Measurements from ENCODE around the gene FAM222A.
A peak's percentile ranks its signal among the peaks of the same experiment; 100 is the strongest.

FAM222A gene

DNA sequence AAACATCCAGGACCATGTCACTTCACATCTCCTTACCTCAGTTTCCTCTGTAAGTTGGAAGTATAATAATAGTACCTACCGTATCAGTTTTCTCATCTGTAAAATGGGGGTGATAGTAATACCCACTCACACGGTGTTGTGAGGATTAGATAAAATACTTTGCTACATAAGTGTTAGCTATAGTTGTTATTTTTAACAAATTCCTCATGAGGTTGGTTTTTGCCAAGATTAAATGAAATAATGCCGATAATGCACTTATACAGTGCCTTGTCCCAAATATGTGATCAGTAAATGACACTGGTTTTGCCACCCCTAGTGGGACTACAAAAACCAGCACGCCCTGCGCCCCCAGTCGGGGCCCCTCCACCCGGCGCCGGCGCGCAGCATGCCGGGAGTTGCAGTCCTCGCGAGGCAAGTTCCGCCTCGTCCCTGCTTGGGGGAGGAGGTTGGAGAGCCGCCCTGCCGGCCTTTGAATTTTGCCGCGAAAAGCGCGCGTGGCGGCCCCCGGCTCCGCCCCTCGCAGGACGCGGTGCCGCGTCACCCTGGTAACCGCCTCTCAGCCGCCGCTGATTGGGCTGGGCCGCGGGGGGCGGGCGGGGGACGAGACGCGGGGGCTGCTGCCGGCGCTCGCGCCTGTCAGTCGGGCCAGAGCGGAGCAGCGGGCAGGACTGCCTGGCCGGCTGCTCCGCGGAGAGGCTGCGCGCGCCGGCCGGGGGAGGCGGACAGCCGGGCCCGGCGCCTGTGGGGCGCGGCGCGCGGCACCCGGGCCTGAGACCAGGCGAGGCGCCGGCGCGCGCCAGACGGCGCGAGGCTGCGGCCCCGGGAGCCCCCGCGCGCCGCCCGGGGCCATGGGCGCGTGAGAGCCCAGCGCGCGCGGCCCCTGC is at the start of gene FAM222A:
FAM222A (plus strand) TSS at position 639 of the 884 bp plus-strand sequence. CDS start 30,322 bp downstream, outside the sequence.
- DNase-seq = peak; percentile 95 to 97

DNA sequence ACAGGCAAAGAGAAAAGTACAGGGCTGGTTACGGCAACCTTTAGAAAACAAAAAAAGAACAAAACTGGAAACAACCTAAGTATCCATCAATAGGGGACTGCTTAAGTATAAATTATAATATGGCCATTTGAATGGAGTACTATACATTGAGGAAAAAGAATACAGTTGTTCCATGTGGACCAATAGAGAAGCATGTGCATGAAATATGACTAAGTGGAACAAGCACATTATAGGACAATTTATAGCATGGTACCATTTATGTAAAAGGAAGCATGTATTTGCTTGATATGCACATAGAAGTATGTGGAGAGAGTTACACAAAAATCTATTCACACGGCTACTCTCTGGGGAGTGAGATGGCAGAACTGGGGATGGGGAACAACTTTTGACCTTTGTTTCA is 49.2 kb upstream of the FAM222A start:
- DNase-seq = no peak

DNA sequence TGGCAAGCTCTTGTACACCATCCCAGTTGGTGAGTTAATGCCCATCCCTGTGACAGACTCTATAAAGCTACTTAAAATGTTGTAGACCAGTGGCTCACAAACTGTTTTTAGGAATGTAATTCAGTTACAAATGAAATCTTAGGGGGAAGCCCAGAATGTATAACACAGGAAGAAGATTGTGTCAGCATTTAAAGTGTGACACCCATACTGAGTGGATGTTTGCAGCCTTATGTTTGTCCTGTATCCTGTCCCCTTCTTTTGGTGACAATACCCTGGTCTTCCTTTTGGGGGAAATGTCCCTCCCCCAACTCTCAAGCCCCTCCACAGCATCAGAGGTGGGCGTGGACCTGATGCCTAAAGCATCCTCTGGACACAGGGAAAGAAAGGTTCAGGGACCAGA is 47.6 kb upstream of the FAM222A start:
- no peak for DNase-seq

DNA sequence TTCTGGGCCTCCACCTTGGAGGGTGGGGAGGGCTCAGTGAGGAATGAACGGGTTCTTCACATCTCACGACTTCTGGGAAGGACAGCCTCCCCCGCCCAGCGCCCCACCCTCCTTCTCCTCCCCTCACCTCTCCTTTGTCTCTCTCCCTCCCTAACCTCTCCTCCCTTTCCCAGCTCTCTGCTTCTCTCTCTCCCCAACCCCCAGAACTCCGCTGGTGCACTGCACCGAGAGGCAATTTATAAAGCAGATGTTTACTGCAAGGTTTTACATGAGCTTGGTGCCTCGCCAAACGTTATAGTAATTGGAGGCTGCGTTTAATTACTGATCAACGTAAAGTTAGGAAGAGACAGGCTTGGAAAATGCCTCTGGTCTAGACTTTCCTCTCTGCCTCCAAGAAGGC is 42.9 kb upstream of the FAM222A start:
- no peak for DNase-seq

DNA sequence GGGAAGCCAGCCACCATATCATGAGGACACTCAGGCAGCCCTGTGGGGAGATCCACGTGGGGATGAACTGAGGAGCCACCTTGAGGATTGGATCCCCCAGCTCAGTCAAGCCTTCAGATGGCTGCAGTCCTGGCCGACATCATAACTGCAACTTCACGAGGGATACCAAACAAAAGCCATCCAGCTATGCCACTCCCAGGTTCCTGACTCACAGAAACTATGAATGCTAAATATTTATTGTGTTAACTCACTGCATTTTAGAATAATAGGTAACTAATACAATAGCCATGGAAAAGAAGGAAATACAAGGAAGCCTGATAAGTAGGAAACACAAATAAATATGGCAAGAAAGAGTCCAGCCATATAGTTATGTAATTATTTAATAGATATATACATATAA is 42.1 kb upstream of the FAM222A start:
- no peak for DNase-seq

DNA sequence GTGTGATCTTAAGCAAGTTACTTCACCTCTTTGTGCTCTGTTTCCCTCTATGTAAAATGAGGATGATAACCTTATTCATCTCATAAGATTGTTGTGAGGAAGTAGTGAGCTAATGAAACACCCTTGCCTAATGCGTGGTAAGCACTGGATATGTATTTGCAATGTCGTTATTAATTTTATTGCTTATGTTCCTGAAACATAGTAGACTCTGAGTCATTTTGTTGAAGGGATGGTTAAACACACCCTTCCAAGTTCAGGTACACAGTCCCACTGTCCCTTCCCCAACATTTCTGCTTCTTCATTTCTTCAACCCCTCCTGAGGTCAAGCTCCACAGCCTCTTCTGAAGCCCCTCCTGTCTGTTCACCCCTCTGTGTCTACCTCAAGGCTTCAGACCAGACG is 40.2 kb upstream of the FAM222A start:
- DNase-seq = no peak

DNA sequence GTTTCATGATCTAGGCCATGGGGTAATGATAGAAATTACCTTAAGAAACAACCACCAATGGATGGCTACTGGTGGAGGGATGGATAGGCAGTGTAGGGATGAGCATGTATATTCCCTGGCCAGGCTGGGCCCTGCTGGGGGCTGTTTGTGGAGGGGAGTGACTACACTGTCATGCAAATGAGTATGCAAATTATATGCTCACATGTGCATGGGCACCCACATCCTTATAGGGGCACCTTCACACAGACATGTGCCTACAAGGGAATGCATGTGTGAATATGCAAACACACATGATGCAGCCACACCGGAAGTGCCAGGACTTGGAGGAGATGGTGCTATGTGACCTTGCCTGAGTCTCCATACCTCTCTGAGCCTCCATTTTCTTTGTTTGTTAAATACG is 39.7 kb upstream of the FAM222A start:
- DNase-seq = no peak

DNA sequence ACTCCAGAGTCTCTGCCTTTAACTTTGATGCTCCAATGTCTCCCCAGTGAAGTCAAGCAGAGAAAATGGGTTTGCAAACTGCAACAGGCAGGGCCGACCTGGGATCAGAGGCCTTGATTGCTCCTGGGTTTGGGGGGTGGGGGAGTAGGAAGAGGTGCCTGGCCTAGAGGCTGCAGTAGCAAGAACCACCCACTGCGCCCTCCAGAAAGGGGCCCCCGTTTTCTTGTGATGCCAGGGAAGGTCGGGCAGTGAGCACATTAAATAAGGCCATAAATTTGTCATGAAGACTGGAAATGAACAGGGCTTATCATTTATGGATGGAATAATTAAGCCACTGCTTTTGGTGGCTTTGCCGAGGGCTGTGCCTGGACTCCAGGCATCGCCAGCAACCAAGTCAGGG is 38.2 kb upstream of the FAM222A start:
- DNase-seq = no peak

DNA sequence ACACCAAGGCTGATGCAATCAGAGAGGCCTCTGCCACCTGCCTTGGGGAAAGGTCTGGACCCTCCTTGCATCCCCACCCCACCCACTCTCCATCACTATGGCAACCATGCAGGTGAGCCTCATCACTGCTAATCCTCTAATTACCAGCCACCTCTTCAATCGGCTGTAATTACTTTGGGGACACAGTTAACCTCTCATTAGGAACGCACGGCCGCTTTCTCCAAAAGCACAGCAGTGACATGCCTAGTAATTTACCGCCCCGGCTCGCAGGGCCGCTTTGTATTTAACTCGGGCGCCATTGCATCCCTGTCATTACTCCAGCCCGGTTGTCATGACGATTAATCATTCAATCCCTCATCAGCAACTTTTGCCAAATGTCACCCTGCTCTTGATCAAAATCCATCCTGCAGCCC is 36.3 kb upstream of the FAM222A start:
- DNase-seq = no peak

DNA sequence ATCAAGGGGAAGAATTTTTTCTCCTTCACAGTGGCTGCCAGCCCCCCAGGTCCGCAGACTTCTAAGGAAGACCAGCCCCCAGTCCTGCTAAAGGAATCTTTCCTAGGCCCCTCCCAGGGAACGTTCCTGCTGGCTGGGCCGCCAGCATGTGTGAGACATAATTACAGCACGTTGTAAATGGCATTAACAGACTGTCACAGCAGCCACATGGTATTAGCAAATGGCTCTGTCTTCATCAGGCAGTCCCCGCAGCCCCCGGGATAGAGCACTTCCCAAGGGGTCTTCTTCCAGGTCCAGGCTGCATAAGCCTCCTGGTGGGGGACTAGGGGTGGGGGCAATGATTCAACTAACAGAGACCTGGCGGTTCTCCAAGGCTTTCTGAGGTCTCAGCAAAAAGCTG is 34.9 kb upstream of the FAM222A start:
- no peak for DNase-seq

DNA sequence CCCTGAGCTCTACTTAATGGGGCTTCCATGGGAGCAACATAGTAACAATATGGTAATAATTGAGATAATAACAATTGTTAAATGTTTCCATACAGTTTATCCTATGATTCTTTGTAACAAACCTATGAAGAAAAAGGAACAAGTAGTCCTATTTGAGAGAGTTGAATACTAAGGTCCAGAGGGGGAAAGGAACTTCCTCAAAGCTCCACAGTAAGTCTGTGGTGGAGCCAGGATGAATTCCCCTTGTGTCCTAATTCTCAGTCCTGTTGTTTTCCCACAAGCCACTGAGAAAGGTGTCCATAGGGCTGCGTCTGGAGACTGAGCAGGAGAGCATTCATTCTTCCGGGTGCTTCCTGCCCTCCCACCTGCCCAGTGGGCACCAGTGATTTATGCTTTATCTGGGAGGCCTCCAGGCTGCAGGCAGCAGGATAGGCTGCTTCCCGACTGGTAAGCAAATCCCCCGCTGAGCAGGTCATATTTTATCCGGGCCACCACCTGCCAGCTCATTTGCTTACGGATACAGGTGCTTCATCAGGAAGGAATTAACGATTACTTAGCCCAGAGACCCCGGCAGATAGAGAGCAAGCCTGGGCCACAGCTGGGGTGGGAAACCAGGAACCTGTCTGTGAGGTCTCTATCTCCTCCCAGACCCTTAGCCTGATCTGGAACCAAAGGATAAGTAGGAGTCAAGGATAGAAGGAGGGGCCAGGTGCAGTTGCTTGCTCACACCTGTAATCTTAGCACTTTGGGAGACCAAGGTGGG is 33.9 kb upstream of the FAM222A start:
- DNase-seq = no peak

DNA sequence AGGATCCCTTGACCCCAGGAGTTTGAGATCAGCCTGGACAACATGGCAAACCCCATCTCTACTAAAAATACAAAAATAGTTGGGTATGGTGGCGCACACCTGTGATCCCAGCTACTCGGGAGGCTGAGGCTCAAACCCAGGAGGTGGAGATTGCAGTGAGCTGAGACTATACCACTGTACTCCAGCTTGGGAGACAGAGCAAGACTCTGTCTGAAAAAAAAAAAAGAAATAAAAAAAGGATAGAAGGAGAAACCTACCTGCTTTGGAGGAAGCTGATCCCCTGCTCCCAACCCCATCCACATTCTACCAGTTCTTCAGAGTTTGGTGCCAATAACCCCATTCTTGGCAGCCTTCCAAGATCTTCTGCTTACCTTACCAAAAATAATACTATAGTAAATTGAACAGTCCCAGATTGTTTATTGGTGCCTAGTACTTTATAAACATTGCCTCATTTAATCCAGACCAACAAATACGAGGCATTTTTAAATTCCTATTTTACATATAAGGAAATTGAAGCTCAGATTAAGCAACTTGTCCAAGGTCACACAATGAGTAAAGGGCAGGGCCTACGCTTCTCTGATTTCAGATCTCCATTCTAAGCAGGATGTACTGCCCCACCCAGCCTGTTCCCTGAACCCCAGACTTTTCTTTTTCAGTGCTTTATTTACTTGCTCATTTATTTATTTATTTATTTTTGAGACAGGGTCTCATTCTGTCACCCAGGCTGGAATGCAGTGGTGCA is 33.2 kb upstream of the FAM222A start:
- DNase-seq = no peak

DNA sequence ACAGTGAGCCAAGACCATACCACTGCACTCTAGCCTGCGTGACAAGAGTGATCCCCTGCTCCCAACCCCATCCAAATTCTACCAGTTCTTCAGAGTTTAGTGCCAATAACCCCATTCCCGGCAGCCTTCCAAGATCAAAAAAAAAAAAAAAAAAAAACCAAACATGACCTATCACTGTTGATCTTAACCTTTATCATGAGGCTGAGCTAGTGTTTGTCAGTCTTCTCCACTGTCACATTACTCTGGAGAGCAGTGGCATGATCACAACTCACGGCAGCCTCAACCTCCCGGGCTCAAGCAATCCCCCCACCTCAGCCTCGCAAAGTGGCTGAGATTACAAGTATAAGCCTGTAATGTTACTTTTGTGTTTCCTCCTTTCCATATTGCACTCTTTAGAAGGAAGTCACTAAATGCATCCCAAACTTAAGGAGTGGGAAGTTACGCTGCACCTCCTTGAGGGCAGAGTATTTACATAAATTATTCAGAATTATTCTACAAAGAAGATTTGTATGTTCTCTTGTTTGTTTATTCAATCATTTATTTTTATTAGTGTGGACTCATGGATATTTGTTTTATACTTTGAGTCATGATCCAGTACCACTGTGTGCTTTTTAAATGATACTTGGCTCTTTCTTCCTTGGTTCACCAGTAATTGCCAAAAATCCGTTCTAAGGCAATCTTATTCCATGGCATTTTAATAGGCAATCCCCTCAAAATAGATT is 31.5 kb upstream of the FAM222A start:
- DNase-seq = no peak

DNA sequence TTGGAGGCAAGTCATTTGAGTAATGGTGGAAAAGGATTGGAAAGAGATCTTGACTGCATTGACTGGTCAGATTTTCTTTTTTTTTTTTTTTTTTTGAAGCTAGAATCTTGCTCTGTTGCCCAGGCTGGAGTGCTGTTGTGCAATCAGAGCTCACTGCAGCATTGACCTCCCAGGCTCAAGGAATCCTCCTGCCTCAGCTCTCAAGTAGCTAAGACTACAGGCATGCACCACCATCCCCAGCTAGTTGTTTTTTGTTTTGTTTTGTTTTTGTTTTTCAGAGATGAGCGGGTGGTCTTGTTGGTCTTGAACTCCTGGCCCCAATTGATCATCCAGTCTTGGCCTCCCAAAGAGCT is 30.9 kb upstream of the FAM222A start:
- no peak for DNase-seq

DNA sequence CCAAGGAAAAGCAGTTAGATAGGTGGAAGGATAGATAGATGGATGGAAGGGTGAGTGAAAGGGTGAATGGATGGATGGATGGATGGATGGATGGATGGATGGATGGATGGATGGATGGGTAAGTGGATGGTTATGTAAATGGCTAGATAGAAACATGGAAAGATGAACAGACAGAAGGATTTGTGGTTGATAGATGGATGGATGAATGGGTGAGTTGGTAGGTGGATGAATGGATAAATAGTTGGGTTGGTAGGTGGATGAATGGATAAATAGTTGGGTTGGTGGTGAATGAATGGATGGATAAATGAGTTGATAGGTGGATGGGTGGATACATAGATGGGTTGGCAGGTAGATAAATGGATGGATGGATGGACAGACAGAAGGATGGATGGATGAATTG is 30.3 kb upstream of the FAM222A start:
- no peak for DNase-seq

DNA sequence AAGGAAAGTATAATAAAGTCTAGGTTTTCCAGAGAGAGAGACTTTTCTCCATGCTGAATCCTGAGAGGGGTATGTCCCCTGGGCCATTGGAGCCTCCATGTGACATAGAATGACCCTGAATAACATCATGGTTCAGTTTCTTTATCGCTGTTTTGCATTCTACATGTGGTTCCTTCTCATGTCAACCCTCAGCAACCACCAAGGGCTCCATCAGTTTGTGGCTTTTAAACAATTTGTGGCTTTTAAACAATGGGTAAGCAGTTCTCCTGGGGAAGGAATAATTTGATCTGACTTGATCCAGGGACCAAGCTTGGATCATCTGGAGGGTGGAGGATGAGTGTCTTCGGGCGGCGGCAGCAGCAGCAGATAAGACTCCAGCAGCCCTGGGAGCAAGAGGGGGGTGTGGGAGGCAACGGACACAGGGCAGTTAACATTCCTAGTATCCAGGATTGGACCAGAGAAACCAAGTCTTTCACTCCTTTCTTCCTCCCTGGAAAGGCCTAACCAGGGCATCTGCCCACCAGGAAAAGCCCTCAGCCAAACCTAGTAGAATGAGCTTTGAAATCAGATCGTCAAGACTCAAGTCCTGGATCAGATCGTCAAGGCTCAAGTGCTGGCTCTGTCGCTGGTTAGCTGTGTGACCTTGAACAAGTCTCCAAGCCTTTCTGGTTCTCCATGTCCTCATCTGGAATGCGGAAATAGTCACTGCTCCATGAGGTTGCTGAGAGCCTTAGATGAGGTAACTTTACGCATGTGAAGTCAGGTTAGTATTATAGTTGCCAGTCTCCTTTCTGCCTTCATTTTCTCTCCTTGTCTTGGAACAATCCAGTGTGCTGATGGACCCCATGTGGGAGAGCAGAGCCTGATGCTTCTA is 27.8 kb upstream of the FAM222A start:
- no peak for DNase-seq

DNA sequence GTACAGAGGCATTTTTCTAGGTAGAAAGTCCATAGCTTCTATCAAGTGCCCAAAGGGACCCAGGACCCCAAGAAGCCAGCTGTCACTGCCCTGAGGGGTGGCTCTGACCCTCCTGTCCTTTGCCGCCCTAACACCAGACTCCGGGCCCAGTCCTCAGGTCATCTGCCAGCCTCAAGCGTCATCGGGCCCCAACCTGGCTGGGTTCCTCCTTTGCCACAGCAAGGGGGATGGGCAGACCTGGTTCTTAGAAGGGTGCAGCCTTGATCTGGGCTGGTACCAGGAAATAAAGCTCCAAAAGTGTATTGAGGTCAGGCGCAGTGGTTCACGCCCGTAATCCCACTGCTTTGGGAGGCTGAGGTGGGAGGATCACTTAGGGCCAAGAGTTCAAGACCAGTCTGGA is 27.1 kb upstream of the FAM222A start:
- no peak for DNase-seq

DNA sequence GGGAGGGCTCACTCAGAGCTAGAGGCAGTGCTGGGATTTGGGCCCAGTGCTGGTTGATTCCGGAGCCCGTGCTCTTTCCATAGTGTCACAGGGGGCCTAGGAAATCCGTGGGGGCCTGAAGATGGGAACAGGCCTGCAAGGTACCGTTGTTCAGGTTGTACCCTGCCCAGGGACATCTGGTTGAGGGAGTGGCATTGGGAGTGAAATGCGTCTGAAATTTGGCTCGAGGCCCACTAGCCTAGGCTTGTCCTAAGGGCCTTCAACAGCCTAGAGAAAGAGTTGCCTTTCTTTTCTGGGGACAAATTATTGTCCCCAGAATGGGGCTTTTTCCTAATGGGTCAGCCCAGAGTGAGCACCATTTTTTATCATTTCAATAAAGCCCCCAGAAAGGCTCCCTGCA is 26.4 kb upstream of the FAM222A start:
- DNase-seq = no peak

DNA sequence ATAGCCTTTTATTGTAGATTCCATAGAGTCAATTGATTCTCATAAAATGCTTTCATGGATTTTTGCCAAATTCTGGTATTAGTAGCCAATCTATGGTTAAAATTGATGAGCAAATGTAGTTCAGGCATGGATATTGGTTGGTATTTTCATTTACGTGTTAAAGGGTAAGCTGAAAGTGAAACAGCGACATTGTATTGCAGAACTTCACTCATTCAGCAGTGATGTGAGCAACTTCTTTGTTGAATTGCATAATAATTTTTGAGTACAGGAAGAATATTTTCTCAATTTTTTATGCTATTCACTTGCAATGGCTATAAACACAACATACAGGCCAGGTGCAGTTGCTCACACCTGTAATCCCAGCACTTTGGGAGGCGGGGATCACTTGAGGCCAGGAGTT is 24.2 kb upstream of the FAM222A start:
- no peak for DNase-seq

DNA sequence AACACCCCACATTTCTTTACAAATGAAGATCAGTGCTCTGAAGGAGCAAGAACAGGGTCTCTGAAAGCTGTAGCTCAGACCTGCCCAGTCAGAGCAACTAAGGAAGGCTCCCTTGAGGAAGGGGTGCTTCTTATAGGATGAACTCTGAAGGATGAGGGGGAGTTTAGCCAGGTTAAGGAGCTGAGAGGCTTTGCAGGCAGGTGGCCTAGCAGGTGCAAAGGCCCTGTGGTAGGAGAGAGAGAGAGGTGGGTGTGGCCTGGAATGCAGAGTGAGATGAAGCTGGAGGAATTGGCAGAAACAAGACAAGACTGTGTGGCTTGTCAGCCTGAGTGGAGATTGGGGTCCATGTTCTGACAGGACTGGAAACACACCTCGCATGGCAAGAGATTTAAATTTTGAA is 20.5 kb upstream of the FAM222A start:
- DNase-seq = no peak

DNA sequence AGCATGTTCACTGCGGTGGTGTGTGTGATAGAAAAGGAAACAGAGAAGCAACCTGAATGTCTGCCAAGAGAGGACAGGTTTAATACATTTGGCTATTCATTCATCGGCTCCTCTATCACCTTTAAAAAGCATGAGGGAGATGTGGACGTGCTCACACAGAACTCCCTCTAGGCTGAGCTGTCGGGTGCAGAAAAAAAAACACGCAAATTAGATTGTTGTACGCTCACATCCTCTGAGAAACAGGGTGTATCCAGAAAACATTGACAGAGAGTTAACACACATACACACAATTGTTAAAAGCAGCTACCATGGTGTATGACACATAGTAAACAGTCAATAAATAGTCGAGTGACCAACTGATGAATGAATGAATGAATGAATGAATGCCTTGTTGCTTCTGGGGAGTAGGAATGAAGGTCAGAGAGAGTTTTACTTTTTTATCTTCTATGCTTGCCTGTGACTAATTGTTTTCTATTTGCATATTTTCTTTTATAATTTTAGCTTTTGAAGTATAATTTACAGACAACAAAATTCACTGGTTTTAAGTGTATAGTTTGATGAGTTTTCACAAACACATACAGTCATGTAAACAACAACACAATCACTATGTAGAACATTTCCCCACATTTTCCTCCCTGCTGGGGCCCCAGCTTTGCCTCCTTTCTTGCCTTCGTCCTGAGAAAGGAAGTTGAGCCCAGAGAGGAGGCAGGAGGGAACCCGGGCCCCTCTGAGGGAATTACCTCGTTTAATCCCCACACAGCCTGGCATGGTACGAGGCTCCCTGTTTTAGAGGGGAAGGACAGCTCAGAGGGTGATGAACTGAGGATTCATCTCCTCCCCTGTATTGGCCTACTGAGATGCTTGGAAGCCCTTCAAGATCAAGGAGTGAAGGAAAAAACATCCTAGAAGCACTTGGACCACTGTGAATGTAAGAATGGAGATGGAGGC is 19.7 kb upstream of the FAM222A start:
- no peak for DNase-seq
